GM18867 (cell line): ENCODE measurements around the gene MDFIC2.
"Not testable (repeated sequence)": the region's sequence is repeated elsewhere in the genome, so short reads cannot be mapped to it uniquely, and the experiment has no call there.

Source experiments
- ATAC-seq: cut with Tn5 transposase; IDR thresholded peaks from one replicate; pipeline ENCODE4 v1.9.1; 2021; ENCODE audit warnings: mild to moderate bottlenecking, moderate library complexity; ENCODE audit not compliant: unreplicated experiment

The MDFIC2 gene

DNA sequence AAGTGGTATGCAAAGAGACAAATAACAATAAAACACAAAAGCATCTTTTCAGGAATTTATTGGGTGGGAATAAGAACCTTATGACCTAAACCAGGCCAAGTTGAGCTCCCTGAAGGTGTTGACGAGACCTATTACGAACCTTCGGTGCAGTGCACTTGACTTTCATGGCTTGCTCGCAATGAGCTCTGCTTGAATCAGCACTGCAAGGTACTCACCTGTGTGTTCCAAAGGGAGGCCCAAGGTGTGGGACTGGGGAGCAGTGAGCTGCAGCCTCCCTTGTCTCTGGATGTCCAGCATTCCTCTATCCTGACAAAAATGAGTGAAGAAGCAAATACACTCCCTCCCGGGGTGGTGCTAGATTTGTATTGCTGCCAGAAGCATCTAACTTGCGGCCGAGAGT lies at the start of gene MDFIC2:
MDFIC2 (minus strand) TSS at position 303 of the 400 bp plus-strand sequence. CDS start 665 bp downstream, outside the sequence.
- no peak for ATAC-seq

DNA sequence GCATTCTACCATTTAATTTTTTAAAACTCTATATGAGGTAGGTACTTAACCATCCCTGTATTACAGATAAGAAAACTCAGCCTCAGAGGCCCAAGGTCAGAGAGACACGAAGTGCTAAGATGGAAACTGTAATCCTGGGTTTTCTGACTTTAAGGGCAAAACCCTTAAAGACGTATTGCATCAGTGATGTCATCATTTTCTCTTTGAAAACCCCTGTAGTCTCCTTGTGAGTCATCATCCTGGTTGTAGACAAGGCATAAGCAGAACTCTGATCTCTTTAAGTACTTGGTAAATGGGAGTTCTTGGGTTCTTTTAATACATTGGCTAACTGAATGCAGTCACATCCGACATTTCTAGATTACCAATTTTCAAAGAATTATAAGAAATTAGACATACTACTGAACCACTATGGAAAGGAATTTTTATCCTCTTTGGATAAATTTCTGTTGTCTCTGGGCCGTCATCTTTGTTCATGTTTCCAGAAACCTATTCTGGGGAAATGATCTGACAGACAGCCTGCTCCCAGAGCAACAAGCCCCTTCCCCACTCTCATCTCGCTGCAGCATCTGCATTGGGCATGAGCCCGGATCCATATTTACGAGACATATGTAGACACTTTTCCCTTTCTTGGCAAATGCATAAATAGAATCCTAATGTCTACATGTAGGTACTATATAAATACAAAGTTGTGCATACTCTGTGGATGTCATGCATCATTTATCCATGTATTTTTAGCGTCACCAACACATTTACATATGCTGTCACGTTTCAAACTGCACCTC lies 48.7 kb upstream of the MDFIC2 start:
- ATAC-seq, result peak; percentile 91

DNA sequence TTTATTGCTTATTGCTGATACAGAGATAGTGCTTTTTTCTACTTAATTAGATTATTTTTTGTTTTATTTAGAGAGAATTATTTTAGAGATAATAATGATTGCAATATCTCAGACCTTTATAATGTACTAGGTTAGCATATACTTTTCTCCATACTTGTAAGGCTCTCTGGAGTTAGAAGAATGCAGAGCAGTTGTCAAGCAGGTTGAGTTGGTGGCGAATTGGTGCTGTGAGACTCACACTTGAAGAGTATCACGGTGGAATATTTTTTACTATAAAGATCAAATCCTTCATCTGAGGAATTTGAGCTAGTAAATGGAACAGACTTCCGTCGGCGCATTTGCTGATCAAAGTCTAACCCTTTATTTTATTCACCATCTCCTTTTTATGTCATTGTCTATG lies 47.3 kb upstream of the MDFIC2 start:
- no peak for ATAC-seq

- ATAC-seq, result no peak
These were observed 46.6 kb upstream of the MDFIC2 start for GRCh38 chr3:70358978-70359580.

GRCh38 chr3:70352215-70352614 lies 39.8 kb upstream of the MDFIC2 start:
- no peak for ATAC-seq

DNA sequence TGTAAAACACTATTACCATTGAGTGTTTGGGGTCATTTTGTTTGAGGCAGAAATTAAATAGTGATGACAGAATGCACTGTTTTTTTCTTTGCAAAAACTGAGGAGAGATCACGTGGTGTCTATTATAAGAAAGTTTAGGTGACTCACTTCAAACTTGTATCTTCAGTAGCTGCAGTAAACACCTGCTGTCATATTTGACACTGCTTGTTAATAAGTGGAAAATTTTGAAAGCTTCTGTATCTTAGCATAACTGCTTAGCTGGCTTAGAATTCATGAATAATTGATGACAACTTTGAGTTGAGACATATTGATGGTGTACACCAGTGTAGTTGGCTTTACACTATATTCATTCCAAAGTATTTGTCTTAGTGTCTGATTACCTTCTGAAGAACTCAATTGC lies 29.7 kb upstream of the MDFIC2 start:
- ATAC-seq, result no peak

- ATAC-seq, result not testable (repeated sequence)
These were observed 24.4 kb upstream of the MDFIC2 start for GRCh38 chr3:70336885-70337284.

DNA sequence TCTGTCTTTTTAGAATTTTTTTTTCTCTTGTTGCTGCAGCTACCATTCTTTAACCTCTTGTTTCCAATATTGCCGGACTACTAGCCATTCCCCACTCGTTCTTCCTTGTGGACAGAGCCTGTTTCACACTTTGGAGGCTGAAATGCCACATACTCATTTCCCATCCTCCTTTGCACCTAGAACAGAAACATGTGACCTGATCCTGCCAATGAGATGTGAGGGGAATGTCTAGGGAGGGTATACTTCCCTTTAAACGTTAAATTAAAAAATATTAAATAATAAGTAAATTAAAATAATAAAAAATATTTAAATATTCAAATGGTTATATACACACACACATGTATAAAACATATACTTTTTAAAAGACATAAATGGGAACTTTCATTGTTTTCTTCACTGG lies 20.6 kb upstream of the MDFIC2 start:
- ATAC-seq, result no peak

DNA sequence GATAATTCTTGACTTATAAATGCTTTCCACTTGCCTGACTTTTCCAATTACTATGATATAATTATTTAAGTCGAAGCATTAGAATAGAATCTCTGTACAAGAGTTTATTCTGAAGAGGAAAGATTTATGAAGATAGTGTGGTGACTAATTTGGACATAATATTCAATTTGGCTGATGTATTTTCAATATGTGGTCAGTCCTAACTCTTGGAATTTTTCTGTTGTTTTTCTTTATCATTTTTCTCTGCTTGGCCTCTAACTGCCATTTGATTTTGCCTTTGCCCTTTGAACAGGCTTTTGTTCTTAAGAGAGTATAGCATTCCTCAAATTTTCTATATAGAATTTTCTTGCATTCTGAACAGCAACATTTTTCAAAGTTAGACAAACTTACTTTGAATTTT lies 2.6 kb upstream of the MDFIC2 start:
- ATAC-seq, result no peak

DNA sequence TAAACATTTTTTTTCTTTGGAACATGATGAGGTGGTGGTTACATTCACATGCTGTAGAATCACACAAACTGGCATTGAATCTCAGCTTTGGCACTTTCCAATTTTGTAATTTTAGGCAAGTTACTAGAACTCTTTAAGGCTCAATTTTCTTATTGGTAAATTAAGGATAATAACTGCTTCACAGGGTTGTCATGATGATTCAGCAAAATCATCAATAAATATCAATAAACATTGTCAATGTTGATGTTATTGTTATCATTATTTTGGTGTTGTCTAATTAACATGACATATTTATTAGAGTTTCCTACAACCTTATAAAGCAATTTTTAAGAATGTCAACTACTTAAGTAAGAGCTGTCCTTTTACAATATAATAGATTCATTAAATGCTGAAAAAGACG lies 1.6 kb downstream of the MDFIC2 start:
- no peak for ATAC-seq

- ATAC-seq, result no peak
These were observed 2.8 kb downstream of the MDFIC2 start for GRCh38 chr3:70309591-70309990.

DNA sequence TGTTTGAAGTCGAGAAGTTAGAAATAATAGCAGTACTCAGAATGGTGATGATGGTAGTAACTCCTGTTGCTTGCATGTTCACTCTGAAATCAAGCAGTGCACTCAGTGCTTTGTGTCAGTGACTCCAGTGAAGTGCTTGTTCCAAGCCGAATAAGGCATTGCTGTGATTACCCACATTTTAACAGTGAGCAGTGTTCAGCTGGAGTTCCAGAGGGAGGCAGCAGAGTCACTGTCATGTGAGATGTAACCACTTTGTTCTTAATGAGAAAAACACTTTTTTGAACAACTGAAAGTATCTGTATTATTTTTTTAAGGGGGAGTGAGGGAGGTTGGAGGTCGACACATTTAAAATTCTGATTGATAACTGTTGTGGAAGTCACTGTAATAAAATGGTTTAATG lies 3.7 kb downstream of the MDFIC2 start:
- peak; percentile 74 for ATAC-seq

DNA sequence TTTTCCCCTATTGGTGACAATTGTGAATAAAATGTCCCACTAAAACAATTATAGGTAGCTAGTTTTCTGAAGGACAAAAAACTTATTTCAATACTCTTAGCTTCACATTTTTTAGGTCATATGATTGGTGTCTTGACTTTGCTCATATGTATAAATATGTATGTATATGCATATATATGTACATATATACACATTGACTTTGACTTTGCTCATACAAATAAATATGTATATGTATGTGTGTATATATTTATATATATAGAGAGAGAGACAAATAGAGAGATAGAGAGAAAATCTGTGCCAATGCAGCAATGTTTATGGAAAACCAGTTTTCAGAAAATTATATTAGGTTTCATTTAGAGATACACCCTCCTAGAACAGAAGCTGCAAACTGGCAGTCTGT lies 5.7 kb downstream of the MDFIC2 start:
- no peak for ATAC-seq

GRCh38 chr3:70298385-70298784 lies 14.1 kb downstream of the MDFIC2 start:
- ATAC-seq, result no peak

GRCh38 chr3:70291097-70291482 lies 21.3 kb downstream of the MDFIC2 start:
- ATAC-seq, result no peak

DNA sequence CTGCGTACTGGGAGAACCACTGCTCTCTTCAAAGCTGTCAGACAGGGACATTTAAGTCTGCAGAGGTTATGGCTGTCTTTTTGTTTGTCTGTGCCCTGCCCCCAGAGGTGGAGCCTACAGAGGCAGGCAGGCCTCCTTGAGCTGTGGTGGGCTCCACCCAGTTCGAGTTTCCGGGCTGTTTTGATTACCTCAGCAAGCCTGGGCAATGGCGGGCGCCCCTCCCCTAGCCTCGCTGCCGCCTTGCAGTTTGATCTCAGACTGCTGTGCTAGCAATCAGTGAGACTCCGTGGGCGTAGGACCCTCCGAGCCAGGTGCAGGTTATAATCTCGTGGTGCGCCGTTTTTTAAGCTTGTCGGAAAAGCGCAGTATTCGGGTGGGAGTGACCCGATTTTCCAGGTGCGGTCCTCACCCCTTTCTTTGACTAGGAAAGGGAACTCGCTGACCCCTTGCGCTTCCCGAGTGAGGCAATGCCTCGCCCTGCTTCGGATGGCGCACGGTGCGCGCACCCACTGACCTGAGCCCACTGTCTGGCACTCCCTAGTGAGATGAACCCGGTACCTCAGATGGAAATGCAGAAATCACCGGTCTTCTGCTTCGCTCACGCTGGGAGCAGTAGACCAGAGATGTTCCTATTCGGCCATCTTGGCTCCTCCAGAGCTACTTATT lies 21.9 kb downstream of the MDFIC2 start:
- ATAC-seq, result not testable (repeated sequence)

GRCh38 chr3:70281663-70282062 lies 30.8 kb downstream of the MDFIC2 start:
- no peak for ATAC-seq

- no peak for ATAC-seq
These were observed 35.1 kb downstream of the MDFIC2 start for GRCh38 chr3:70277304-70277703.

DNA sequence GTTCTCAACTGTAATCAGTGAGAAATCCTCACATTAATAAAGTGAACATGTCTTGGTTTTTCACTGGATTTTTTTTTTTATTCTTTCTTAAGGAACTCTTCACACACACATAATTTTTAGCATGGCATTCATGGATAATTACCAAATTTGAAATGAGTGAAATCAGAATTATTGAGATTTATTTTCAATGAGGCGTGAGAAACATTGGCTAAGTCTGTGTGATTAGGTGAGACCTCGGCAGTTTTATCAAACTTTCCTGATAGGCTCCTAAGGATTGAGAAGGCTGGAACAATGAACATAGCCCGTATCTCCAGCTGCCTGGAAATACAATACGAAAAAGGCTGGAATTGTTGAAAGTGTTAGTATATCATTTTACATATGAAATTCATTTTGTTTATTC lies 35.5 kb downstream of the MDFIC2 start:
- ATAC-seq, result no peak

- no peak for ATAC-seq
These were observed 38.9 kb downstream of the MDFIC2 start for GRCh38 chr3:70273492-70273891.

- no peak for ATAC-seq
These were observed 39.6 kb downstream of the MDFIC2 start for GRCh38 chr3:70272798-70273197.

DNA sequence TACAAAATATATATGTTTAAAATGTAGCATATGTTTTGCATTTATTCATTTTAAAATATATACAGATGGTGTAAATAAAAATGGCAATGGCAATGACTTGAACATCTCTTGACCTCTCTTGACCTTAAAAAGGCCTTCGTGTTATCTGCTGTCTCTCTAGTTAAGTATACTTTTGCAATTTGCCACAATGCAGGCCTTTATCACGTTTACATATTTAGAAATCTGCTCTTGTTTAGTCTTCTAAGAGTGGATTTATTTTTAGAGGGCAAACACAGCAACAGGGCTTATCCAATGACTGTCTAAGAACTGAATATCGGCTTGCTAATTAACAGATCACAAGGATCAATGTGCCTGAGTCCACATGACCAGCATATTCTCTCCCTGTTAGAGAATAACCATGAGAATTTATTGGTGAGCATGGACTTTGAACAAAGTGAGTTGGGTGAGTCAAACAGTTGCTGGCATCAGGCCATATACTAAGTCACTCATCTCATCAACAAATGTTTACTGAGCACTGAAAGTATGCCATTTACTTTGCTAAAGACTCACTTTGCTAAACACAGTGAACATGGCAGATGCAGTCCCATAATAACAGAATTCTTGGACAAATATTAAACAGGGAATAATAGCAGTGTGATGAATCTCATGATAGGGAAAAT lies 48.2 kb downstream of the MDFIC2 start:
- ATAC-seq, result no peak
